Right forelimb (tissue), 1 donor: ENCODE results near the gene SCN4B.

Experiments used
- DNase-seq: peaks from one replicate; pipeline ENCODE4 v3.0.0-alpha.2; 2018

SCN4B gene

GRCh38 chr11:118128310-118128709, 24.3 kb downstream of the SCN4B start:
- DNase-seq, result no peak

DNA sequence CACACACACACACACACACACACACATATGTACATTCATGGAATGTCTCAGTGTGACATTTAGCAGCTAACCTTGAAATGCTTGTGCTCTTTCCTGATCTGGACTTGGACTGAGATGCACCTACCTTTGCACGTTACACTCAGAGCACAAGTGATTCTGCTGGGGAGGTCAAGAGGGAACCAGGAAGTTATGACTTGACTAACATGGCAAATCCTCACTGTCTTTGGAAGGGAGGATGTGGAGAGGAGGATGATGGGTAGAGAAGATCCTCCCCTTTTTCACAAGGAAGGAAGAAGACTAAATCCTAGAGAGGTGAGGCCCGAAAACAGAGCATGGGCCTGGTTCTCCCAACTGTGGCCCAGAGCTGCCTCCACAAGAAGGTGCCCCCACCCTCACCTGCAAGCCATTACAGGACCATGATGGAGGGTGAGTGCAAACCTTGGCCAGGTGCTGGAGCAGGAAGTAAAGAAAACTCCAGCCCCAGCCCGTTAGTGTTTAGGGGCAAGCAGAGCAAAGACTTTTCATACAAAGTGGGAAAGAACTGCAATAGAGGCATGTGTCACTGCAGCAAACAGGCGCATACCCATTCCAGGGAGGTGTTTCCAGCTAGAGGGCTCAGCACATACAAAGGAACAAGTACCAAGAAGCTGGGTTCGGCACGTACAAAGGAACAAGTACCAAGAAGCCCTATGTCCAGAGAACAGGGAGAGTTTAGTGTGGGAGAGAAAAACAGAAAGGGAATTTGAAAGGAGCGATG, 26.4 kb downstream of the SCN4B start:
- no peak for DNase-seq

- no peak for DNase-seq
Measured at GRCh38 chr11:118124929-118125535, 27.6 kb downstream of the SCN4B start.

- DNase-seq, result no peak
Measured at GRCh38 chr11:118120793-118121192, 31.8 kb downstream of the SCN4B start.

- DNase-seq, result no peak
Measured at GRCh38 chr11:118117790-118118601, 34.6 kb downstream of the SCN4B start.

GRCh38 chr11:118115048-118115447, 37.6 kb downstream of the SCN4B start:
- DNase-seq, result no peak

GRCh38 chr11:118114266-118114665, 38.4 kb downstream of the SCN4B start:
- DNase-seq, result no peak

DNA sequence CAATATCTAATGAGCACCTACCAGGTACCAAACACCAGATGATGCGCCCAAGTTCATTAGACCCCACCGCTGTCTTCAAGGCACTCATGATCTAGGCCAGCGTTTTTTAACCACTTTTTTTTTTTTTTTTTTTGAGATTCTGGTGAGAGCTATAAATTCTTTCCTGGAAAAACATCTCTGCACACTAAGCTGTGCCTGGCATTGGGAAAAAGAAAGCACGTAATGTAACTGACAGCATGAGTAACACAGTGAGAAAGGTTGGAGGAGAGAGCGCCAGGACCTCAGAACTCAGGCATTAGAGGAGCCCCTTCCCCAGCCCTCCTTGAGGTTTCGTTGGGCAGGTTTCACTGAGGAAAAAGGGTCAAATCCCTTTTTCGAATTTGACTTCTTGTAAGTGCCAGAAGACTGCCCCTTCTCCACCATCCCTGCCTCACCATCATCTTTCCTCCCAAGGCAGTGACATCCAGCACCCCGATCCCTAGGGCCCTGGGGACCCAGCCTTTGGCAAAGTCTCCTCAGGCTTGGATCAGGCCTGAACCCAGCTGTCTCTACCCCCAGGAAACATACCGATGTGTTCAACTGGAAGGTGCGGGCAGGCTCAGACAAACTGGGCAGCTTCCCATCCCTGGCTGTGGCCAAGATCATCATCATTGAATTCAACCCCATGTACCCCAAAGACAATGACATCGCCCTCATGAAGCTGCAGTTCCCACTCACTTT, 39.8 kb downstream of the SCN4B start:
- DNase-seq, result no peak

GRCh38 chr11:118111744-118112035, 40.9 kb downstream of the SCN4B start:
- DNase-seq, result no peak

GRCh38 chr11:118111019-118111743, 41.4 kb downstream of the SCN4B start:
- no peak for DNase-seq

- no peak for DNase-seq
Measured at GRCh38 chr11:118109231-118109630, 43.4 kb downstream of the SCN4B start.

DNA sequence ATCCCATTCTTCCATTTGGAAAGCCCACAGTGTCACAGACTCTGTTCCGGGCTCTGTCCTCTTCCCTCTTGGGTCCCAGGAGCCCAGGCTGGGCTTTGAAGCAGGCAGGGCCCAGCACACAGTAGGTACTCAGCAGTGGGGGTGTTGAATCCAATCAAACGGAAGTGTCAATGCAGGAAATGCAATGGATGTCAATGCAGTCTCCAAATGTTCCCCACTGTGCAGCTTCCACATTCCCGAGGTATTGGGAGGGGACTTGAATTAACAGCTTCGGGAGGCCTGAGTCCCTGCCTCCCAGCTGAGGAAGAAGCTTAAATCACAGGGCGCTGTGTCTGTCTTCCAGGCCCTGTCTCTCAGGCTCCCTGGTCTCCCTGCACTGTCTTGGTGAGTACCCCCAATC, 44.1 kb downstream of the SCN4B start:
- no peak for DNase-seq

DNA sequence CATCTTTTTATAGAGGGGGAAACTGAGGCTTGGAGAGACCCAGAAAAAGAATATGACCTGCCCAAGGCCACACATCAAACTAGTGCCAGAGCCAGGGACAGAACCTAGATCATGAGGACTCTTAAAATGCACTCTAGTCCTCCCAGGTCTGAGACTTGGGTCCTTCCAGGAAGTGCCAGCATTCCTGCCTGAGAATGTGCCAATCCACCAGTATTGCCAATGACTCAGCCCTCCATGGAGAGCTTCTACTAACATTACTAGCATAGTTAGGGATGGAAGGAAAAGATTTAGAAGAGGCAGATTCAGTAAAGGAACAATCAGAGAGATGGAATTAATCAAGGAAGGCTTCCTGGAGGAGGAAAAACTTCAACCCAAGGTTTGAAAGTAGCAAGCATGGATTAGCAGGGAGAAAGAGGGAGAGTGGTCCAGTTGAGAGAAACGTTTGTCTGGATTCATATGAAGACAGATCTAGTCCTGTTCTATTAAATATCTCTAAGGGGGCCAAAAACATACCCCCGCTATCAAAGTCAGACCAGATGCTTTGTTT, 45.8 kb downstream of the SCN4B start:
- no peak for DNase-seq

DNA sequence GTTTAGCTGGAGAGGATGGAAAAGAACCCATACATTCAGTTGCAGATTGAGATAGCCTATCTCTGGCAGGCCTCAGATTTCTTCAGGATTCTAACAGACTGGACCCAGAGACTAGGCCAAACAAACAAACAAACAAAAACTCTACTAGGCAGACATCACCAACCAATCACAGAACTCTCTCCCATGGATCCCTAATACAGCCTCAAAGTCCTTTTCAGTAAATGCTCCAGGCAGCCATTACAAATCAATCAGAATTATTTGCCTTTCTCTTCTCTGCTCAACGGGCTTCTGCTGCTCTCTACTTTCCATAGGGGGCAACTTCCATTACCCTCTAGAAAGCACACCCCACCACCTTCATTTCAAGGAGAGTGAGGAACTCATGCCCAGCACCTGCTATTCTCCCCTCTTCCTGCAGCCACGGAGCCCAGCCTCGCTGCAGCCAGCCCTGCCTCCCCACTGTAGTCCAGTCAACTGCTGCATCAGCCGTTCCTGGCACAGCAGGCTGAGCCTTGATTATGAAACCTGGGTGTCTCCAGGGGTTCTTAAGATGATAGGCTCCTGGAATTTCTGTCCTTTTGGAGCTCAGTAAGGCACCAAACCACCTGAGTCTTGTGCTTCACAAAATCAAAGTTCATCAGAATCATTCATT, 46.8 kb downstream of the SCN4B start:
- no peak for DNase-seq

GRCh38 chr11:118104491-118104890, 48.1 kb downstream of the SCN4B start:
- no peak for DNase-seq

DNA sequence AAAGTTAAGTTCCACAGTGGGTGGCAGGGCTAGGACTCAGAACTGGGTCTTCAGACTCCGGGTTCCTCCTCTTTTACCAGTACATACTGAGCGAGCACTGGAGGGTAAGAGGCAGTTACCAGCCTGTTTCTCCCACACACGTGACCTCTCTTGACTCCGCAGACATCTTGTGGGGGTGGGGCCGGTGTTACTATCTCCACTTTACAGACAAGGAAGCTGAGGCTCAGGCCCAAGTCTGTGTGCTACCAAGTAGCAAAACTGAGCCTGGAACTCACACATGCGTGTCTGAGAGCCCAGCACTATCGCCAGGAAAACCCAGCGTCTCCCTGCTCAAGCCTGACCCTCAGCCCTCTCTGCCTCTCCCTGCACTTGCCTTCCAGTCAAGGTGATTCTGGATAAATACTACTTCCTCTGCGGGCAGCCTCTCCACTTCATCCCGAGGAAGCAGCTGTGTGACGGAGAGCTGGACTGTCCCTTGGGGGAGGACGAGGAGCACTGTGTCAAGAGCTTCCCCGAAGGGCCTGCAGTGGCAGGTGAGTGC, 49.8 kb downstream of the SCN4B start:
- DNase-seq, result no peak

- no peak for DNase-seq
Measured at GRCh38 chr11:118100691-118101232, 51.9 kb downstream of the SCN4B start.

DNA sequence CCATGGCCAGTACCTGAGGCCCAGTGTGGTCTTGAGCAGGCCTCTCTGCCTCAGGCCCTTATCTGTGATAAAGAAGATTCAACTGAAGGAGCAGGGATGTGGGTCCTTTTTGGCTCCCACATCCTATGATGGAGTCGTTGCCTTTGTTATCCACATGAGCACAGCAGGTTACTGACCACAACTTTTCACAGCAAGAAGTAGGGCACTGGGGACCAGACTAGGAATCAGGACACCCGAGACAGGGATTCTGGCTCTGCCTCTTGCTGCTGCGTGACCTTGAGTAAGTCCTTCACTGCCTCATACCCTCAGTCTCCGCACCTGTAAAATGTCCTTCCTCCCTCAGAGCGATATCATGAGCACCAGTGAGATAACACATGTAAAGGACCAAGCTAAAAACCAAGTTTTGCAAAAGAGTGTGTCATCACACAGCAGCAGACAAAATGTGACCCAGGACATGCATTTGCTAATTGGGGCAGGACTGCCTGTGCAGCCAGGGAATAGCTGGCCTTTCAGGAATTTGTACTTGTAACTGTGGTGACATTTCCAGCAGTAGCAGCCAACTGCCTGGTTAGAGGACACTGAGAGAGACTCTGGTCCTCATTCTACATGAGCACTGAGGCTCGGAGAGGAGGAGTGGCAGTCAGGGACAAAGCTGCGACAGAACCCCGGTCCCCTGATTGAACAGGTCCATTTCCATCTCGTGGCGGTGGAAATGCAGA, 52.6 kb downstream of the SCN4B start:
- DNase-seq, result no peak

DNA sequence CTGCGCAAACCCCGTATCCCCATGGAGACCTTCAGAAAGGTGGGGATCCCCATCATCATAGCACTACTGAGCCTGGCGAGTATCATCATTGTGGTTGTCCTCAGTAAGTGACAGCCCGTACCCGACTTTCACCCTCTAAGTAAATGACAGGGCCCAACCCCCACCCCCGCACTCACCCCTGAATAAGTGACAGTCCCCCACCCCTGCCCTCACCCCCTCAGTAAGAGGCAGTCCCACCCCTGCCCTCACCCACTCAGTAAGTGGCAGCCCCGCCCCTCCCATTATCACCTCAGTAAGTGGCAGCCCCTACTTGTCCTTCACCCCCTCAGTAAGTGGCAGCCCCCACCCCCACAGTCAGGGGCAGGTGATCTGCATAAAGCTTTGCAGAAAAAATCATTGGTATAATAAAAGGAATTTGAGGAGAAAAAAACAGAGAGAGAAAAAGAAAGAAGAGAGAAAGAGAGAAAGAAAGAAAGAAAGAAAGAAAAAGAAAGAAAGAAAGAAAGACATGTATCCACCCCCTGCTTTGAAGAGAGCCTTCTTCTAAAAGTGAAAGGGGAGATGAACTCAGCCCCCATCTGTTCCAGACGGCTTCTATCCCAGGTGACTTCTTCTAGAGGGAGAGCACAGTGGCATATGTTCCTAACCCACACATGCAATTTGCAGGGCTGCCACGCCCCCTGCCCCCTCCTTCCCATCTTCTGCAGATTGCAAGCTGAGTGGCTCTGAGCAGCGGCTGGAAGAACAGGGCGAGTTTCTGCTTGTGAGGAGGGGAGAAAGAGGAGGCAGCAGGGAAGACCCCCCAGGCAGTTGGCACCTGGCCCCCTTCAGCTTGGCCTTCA, 53.4 kb downstream of the SCN4B start:
- no peak for DNase-seq

DNA sequence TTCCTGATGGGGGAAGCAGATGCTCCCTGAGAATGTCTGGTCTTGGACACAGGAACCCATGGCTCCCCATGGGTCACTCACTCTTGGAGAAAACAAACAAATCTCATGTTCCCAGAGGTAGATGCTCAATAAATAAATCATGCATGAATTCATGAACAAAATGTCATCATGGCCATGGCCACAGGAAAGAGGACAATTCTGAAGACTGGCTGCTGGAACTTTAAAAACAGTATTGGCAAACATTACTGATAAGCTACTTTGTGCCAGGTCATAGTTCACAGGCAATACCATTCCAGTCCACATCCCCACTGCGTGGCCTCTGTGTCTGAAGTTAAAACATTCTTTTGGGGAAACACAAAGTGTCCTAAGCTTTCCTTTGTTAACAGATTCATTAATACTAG, 56.7 kb downstream of the SCN4B start:
- no peak for DNase-seq
